ENCODE measurements around the gene NTM. TPM values are rescaled to one million over a fixed set of nuclear protein-coding genes. Genes with fewer than 3 reads are reported as not detected.

NTM gene
- total and polyA plus RNA-seq, 2 of the 8 experiments (the other 6 are each of a cell fraction or from before 2014, with no cell fraction given), result 13.4 to 20.0 TPM

- Histone ChIP-seq H3K27ac (ENCODE audit: low read depth, low read length) (no peak overlapping the region), H3K9ac (replicated peaks in 1 of 4; ENCODE audit: extremely low read depth in 1 of 4, low read depth in 3 of 4, low read length in 3 of 4) (no peak overlapping the region), H3K79me1 (ENCODE audit: low read depth, low read length) (no peaks in the 10 kb centered on the region), H3K56ac (replicated peaks; ENCODE audit: insufficient read length, low read depth, low read length) (no peak overlapping the region), H4K20me1 (replicated peaks in 1 of 2; ENCODE audit: control insufficient read depth in 1 of 2, insufficient read depth in 2 of 2, low read length in 2 of 2) (no peaks in the 10 kb centered on the region), H3K9me3 (ENCODE audit: insufficient read depth in 2 of 2, low read depth in 1 of 2, low read length in 1 of 2) (no peaks in the 10 kb centered on the region), H4K91ac (replicated peaks; ENCODE audit: insufficient read length, low read length) (peak overlapping the region; percentile 18), H3K14ac (ENCODE audit: insufficient read length) (no peak overlapping the region), H4K5ac (ENCODE audit: insufficient read length, low read depth, low read length) (no peak overlapping the region), H2AK5ac (ENCODE audit: low read depth, low read length) (no peak overlapping the region), H3K36me3 (ENCODE audit: control insufficient read depth in 2 of 4, insufficient read depth in 4 of 4, low read length in 3 of 4) (no peaks in the 10 kb centered on the region; a peak in 1 of 8 replicates), H3K79me2 (ENCODE audit: control insufficient read depth in 1 of 2, insufficient read depth in 2 of 2, low read length in 2 of 2) (no peaks in the 10 kb centered on the region), H2BK20ac (ENCODE audit: low read length) (no peak overlapping the region; the same call in 1 of the 2 replicates), H2AFZ (ENCODE audit: low read length) (no peak overlapping the region), H3K4me2 (ENCODE audit: insufficient read depth in 1 of 2, low read depth in 2 of 2, low read length in 2 of 2) (no peak overlapping the region), H2BK12ac (ENCODE audit: low read depth, low read length) (no peak overlapping the region; the same call in 1 of the 2 replicates), H3K18ac (ENCODE audit: extremely low read depth, low read length) (no peak overlapping the region), H3K4ac (replicated peaks; ENCODE audit: insufficient read length, low read depth, low read length) (no peak overlapping the region), H3K23me2 (ENCODE audit: low read depth, low read length) (no peaks in the 10 kb centered on the region), H2BK15ac (ENCODE audit: low read length) (no peak overlapping the region), H3K27me3 (replicated peaks in 1 of 4; ENCODE audit: control insufficient read depth in 3 of 4, extremely low read depth in 1 of 4, insufficient read depth in 3 of 4, low read length in 3 of 4) (0 out of 7 replicates have a peak, but pooled peaks cover 0 to 1% (median 0%) of the 10 kb centered on the region in 4 experiments), H3K23ac (ENCODE audit: insufficient read length) (no peak overlapping the region), H4K8ac (ENCODE audit: extremely low read depth, insufficient read depth, low read length) (no peak overlapping the region), H2BK120ac (replicated peaks; ENCODE audit: low read depth, low read length) (no peak overlapping the region), H2BK5ac (ENCODE audit: low read depth, low read length) (peak overlapping the region; percentile 35; the same call in 1 of the 2 replicates), H3K4me3 (ENCODE audit: extremely low read depth in 1 of 4, insufficient read depth in 2 of 4, low read depth in 3 of 4, low read length in 4 of 4) (no peak overlapping the region), H3K4me1 (replicated peaks in 1 of 4; ENCODE audit: control insufficient read depth in 3 of 4, insufficient read depth in 4 of 4, low read length in 3 of 4) (peaks cover 6 to 20% (median 13%) of the 10 kb centered on the region in 4 experiments)
- ChIA-PET POLR2A (ENCODE audit: partially characterized antibody) (interaction anchor here (0.9 kb wide), 1 partner anchor 599 kb away, joined by 3 read pairs; no protein-coding TSS in a partner anchor), CTCF (ENCODE audit: partially characterized antibody) (interaction anchor here (0.8 to 31.3 kb wide), 9 partner anchors 11 to 82 kb away, joined by 3 to 1023 read pairs (median 3); no protein-coding TSS in a partner anchor)
- FAIRE-seq (no peak), DNase-seq (ENCODE audit: low read depth in 1 of 2, low spot score in 2 of 2) (no peak)
- WGBS, 2 experiments (ENCODE audit: extremely low coverage in 1 of 2, insufficient coverage in 1 of 2, insufficient read length in 1 of 2, insufficient replicate concordance in 2 of 2, low coverage in 1 of 2, low lambda C conversion rate in 2 of 2, missing lambda C conversion rate in 1 of 2), result 90% methylated on average over 10 of the region's 10 CpGs; no CpG with 5 or more reads in 1 of the 2 experiments
- TF ChIP-seq NRF1 (IDR thresholded peaks at IDR 0.05; ENCODE audit: low read depth, low read length) (no peak), JUND (IDR thresholded peaks at IDR 0.05; ENCODE audit: low read length) (no peak), CBX5 (IDR thresholded peaks at IDR 0.05; ENCODE audit: low read depth, low read length) (no peak), EGR1 (IDR thresholded peaks at IDR 0.05; ENCODE audit: borderline replicate concordance, low read depth, low read length) (no peak)
Observed at GRCh38 chr11:131663405-131664200, 293.2 kb downstream of the NTM start.
